Middle frontal gyrus (tissue), 1 donor: ENCODE results near the gene CFAP20DC.
"Not testable (repeated sequence)": the region's sequence is repeated elsewhere in the genome, so short reads cannot be mapped to it uniquely, and the experiment has no call there.

Experiments
- DNase-seq: peaks from one replicate; pipeline ENCODE4 v3.0.0-alpha.2; 2015; ENCODE audit warnings: low spot score; ENCODE audit errors: extremely low spot score

Gene CFAP20DC

GRCh38 chr3:59023612-59024011 lies 26.2 kb downstream of the CFAP20DC start:
- no peak for DNase-seq

- no peak for DNase-seq
These were observed 32.2 kb downstream of the CFAP20DC start for GRCh38 chr3:59017617-59017984.

DNA sequence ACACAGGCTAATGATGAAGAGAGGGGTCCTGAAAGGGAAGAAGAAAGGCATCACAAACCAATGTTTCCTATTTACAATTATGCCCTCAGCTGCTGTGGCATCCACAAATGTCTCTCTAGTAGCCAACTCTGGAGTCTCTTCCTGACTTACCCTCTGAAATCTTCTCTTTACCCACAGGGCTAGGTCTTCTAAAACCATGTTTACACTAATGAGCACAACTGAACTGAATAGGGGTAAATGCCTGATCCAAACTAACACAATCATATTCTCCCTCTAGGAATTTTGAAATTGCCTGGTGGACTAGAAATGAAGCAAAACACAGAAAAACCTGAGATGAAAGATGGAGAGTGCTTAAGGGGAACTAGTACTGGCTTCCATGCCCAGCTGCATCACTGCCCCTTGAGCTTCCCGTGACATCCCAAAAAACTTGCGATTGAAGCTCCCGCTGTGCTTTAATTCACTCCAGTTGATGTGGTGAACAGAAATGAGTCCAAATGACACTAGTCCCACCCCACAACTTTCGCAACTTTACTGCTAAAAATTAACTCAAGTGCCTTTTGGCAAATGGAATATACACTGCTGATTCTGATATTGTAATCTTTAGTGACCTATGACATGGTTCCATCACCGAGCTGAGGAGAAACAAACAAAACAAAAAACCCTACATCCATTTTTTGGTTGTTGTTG lies 32.8 kb downstream of the CFAP20DC start:
- DNase-seq = no peak

DNA sequence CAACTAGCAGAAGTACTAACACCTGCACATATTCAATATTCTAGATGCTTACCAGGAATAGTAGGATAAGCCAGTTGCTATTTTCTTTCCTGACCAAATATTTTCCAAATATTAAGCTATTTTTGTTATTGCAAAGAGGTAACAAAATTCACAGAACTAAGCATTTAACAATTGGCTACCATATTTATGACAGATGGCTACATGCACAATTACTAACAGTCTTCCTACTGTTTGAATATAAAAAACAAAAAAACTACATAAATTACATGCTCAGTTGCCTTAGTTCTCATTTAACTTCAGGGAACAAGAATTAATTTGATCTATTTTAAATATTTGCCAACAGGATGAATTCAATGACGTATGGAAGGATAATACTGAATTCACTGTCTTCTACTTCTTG lies 36.2 kb downstream of the CFAP20DC start:
- DNase-seq = no peak

- DNase-seq = no peak
These were observed 42.9 kb downstream of the CFAP20DC start for GRCh38 chr3:59006634-59007517.

DNA sequence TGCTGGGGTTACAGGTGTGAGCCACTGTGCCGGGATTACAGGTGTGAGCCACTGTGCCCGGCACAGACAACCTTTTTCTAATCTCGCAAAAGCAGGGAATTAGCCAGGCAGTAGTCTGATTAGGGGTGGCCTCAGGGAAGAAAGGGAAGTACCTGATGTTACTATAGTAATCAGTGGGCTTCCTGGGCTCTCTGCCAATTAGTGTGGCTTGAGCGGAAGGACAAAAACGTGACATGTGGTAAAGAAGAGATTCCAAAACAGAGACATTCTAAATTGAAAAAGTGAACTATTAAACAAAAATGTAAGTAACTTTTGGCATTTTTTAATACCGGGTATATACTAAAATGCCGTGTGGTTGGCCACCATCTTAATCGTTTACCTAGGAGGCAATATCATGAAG lies 48.1 kb downstream of the CFAP20DC start:
- no peak for DNase-seq

DNA sequence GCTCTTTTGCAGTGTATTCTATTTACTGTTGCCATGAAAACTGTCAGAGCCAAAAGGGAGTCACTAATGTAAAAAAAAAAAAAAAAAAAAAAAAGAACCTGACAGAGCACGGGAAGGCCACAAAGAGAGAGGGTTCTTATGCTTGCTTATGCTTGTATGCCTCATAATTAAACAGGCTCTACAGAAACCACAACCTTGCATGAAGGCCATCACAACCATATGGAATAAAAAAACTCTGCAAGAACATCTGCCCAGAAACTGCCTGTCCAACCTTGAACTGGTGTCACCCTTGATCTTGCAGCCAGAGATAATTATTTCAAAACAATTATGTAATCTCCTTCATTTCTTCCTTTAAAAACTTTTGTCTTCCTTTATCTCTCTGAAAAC lies 50.1 kb downstream of the CFAP20DC start:
- no peak for DNase-seq

DNA sequence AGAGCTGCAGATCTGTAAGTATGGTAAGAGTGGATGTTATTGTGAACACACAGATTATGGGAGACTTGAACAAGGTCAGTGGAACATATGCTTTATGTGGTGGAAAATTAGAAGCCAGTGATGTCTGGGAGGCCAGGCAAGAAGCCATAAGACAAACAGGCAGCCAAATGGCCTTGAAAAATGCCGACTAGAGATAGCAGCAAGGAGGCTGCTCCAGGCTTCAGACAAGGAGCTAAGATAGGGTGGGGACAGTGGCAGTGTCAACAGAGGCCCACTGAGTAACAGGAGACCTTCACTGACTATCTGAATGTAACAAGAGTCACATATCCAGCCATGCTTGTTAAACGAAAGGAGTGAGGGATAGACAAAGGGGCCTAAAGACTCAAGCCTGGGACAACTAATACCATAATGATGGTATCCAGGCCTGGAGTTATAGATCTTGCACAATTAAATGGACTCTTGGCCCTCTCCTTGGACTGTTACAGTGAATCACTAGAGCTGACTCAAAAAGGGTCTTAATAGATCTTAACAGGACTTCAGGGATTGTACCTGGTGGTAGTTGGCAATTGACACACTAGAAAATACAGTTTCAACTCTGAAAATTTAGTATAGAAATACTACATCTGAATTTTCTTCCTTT lies 50.6 kb downstream of the CFAP20DC start:
- DNase-seq = no peak

DNA sequence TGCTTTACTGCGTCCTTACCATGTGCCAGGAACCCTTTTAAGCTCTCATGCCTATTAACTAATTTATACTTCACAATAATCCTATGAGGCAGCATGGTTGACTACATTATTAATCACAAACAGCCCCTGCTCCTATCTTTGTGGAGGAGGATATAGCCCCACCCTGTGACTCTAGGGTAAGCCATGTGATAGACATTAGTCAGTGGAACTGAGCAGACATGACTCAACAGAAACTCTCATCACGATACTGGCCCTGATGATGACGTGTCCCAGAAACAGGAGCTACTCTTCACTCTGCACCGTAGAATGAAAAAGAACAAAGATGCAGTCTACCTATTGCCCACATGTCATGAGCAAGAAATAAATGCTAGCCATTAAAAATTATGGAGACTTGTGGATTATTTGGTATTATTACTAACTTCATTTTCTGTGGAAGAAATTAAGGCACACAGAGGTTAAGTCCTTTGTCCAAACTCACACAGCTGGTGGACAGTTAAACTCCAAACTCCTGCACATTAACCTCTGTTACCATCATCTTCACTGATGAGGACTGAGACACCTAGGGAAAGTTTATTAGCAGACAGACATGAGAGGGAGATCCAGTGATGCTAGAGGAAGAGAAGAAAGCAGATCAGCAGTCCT lies 51.2 kb downstream of the CFAP20DC start:
- no peak for DNase-seq

GRCh38 chr3:58996730-58997129 lies 53.1 kb downstream of the CFAP20DC start:
- DNase-seq = no peak

DNA sequence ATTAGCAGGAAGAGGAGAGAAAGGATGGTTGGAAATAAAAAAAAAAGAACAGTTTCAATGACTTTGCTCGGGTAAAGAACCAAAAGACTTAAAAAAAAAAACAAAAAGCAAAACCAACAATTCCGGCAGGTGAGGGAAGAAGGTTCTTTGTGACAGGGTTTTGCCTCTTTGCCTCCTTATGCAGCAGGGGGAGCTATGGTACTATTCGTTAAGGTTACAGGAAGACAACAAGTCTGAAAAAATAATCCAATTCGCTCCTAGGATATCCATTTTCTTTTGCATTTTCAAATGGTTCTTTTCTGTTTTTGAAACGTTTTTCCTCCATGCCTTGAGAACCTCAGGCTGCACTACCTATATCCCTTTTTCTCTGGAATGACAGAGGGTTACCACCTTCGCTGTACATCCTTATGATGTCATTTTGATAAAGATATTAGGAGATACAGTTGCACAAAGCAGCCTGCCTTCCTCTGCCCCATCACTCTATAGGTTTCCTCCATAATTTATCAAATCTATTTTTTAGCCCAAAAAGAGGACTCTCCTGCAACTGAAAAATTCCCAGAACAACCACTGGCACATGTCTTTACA lies 55.0 kb downstream of the CFAP20DC start:
- DNase-seq = no peak

- no peak for DNase-seq
These were observed 56.3 kb downstream of the CFAP20DC start for GRCh38 chr3:58993547-58993946.

DNA sequence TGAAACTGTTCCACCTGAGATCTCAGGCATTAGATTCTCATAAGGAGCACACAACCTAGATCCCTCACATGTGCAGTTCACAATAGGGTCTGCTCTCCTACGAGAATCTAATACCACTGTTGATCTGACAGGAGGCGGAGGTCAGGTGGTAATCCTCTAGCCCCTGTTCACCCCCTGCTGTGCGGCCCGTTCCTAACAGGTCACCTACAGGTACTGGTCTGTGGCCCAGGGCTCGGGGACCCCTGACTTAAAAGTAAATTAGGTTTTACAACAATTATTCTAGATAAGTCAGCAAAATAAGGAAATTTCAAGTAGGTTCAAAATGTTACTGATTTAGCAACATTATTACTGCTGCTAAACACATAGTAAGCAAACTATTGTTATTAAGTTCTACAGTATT lies 58.2 kb downstream of the CFAP20DC start:
- no peak for DNase-seq

GRCh38 chr3:58991026-58991425 lies 58.8 kb downstream of the CFAP20DC start:
- DNase-seq = no peak

DNA sequence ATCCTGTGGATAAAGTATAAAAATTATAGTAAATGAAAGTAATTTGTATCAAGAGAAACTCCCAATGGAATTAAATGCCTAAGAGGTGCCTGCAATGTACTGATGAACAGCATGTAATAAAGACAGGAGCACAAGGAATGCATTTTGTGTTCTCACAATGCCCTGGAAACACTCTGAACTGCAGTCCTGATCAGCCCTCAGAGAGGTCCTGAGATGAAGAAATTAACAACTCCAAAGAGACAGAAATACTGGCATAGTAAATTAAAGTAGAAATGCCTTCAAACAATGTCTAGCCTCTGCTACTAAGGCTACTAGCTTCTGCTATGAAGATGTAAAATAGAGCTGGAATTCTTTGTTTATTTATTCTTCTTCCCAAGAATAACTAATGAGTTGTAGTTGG lies 59.9 kb downstream of the CFAP20DC start:
- DNase-seq = no peak

GRCh38 chr3:58989163-58989562 lies 60.7 kb downstream of the CFAP20DC start:
- DNase-seq = no peak

GRCh38 chr3:58988041-58988440 lies 61.8 kb downstream of the CFAP20DC start:
- no peak for DNase-seq

DNA sequence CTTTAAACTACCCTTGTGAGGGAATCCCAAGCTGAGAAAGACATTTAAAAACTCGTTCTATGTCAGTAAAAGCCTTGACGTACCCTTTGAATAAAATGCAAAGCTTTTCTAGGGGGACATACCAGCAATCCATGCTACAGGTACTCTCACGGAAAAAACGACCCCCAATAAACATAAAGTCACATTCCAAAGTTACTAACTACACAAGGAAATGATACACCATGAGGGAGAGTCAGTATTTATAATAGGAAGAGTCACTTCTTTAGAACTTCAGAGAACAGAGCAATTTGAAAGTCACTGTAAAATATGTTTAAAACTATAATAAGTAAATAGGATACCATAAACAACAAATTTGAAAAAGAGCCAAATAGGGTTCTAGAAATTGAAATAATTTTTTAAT lies 63.2 kb downstream of the CFAP20DC start:
- no peak for DNase-seq

- no peak for DNase-seq
These were observed 70.0 kb downstream of the CFAP20DC start for GRCh38 chr3:58979840-58980239.

GRCh38 chr3:58973796-58974195 lies 76.0 kb downstream of the CFAP20DC start:
- DNase-seq = no peak

DNA sequence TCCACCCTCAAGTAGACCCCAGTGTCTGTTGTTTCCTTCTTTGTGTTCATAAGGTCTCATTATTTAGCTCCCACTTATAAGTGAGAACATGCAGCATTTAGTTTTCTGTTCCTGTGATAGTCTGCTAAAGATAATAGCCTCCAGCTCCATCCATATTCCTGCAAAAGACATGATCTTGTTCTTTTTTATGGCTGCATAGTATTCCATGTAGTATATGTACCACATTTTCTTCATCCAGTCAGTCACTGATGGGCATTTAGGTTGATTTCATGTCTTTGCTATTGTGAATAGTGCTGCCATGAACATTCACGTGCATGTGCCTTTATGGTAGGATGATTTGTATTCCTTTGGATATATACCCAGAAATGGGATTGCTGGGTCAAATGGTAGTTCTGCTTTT lies 82.0 kb downstream of the CFAP20DC start:
- not testable (repeated sequence) for DNase-seq

GRCh38 chr3:58965865-58966264 lies 84.0 kb downstream of the CFAP20DC start:
- DNase-seq = no peak
